ENCODE data around the gene FAM131A. TPM values are rescaled to one million over a fixed set of nuclear protein-coding genes. Genes with fewer than 3 reads are reported as not detected.

FAM131A gene
- total RNA-seq, 1 donor = 9.8 TPM

GRCh38 chr3:184345317-184346144, 8.1 kb downstream of the FAM131A start:
- H3K4me3 ChIP-seq (ENCODE audit: insufficient read depth, low read length) = no peak overlapping the region
- H3K27ac ChIP-seq (ENCODE audit: low read depth, low read length) = no peak overlapping the region
- TF ChIP-seq CTCF (IDR thresholded peaks at IDR 0.05; ENCODE audit: extremely low read depth, low read depth, low read length) = peak; percentile 63
- H3K27me3 ChIP-seq (ENCODE audit: insufficient read depth, low read length) = no peaks in the 10 kb centered on the region
- H3K9me3 ChIP-seq (ENCODE audit: low read depth, low read length) = no peaks in the 10 kb centered on the region
- H4K20me1 ChIP-seq (ENCODE audit: insufficient read depth, low read length) = peaks cover 6% of the 10 kb centered on the region
- H3K79me2 ChIP-seq (ENCODE audit: insufficient read depth, low read length) = peaks cover 6% of the 10 kb centered on the region
- DNase-seq (ENCODE audit: insufficient read length, low spot score, missing footprints) = peak; percentile 98
- peaks cover 21% of the 10 kb centered on the region for H3K36me3 ChIP-seq (ENCODE audit: insufficient read depth, low read length)
- H3K4me1 ChIP-seq (ENCODE audit: insufficient read depth, low read length) = peaks cover 10% of the 10 kb centered on the region
- H3K4me2 ChIP-seq (ENCODE audit: insufficient read depth, low read length) = no peak overlapping the region
- no peak overlapping the region for H2AFZ ChIP-seq (ENCODE audit: low read length)

- Histone ChIP-seq H4K20me1 (ENCODE audit: insufficient read depth, low read length) (peaks cover 6% of the 10 kb centered on the region), H3K4me3 (ENCODE audit: insufficient read depth, low read length) (no peak overlapping the region), H3K79me2 (ENCODE audit: insufficient read depth, low read length) (no peaks in the 10 kb centered on the region), H3K27me3 (ENCODE audit: insufficient read depth, low read length) (no peaks in the 10 kb centered on the region), H3K27ac (ENCODE audit: low read depth, low read length) (no peak overlapping the region), H2AFZ (ENCODE audit: low read length) (no peak overlapping the region), H3K36me3 (ENCODE audit: insufficient read depth, low read length) (peaks cover 17% of the 10 kb centered on the region), H3K9me3 (ENCODE audit: low read depth, low read length) (no peaks in the 10 kb centered on the region), H3K4me2 (ENCODE audit: insufficient read depth, low read length) (no peak overlapping the region), H3K4me1 (ENCODE audit: insufficient read depth, low read length) (peaks cover 6% of the 10 kb centered on the region)
- TF ChIP-seq CTCF (IDR thresholded peaks at IDR 0.05; ENCODE audit: extremely low read depth, low read depth, low read length) = no peak
- DNase-seq (ENCODE audit: insufficient read length, low spot score, missing footprints) = peak; percentile 27
Observed at GRCh38 chr3:184346480-184347190, 9.2 kb downstream of the FAM131A start.

GRCh38 chr3:184347321-184348056, 10.1 kb downstream of the FAM131A start:
- Histone ChIP-seq H3K4me2 (ENCODE audit: insufficient read depth, low read length) (no peak overlapping the region), H3K79me2 (ENCODE audit: insufficient read depth, low read length) (no peaks in the 10 kb centered on the region), H4K20me1 (ENCODE audit: insufficient read depth, low read length) (peaks cover 7% of the 10 kb centered on the region), H3K9me3 (ENCODE audit: low read depth, low read length) (no peaks in the 10 kb centered on the region), H3K36me3 (ENCODE audit: insufficient read depth, low read length) (peaks cover 14% of the 10 kb centered on the region), H3K4me1 (ENCODE audit: insufficient read depth, low read length) (peaks cover 6% of the 10 kb centered on the region), H2AFZ (ENCODE audit: low read length) (no peak overlapping the region), H3K4me3 (ENCODE audit: insufficient read depth, low read length) (no peak overlapping the region), H3K27me3 (ENCODE audit: insufficient read depth, low read length) (no peaks in the 10 kb centered on the region), H3K27ac (ENCODE audit: low read depth, low read length) (no peak overlapping the region)
- DNase-seq (ENCODE audit: insufficient read length, low spot score, missing footprints) = peak; percentile 75
- TF ChIP-seq CTCF (IDR thresholded peaks at IDR 0.05; ENCODE audit: extremely low read depth, low read depth, low read length) = no peak

All from osteoblast (primary cell).